A673 (cell line): ENCODE results near the gene G3BP1. TPM values are rescaled to one million over a fixed set of nuclear protein-coding genes. Genes with fewer than 3 reads are reported as not detected.

Source experiments
- BruUV-seq: library from RNA; stranded (reverse); fragments of 400-500 nt; replicated peaks from 2 replicates; lab custom pipeline; 2021; lab: Mats Ljungman, UMichigan
- CTCF ChIA-PET: fragments of 300-600 bp; sonication (Branson Sonifier 250); formaldehyde crosslinking; loops from one replicate; lab custom pipeline; 2022; ENCODE audit warnings: antibody characterized with exemption; lab: Charles Lee
- POLR2A ChIA-PET: fragments of 300-600 bp; sonication (Branson Sonifier 250); formaldehyde crosslinking; loops from one replicate; lab custom pipeline; 2022; ENCODE audit warnings: antibody characterized with exemption; ENCODE audit not compliant: low non-redundant PET; lab: Charles Lee
- DNase-seq: peaks from one replicate; pipeline ENCODE4 v3.0.0-alpha.2; 2015; ENCODE audit warnings: low spot score
- H3K27ac ChIP-seq: fragments of 200-600 bp; sonication (generic); 2 replicates; pipeline ENCODE4 v1.5.1; 2016; ENCODE audit warnings: mixed run types, low read depth, mild to moderate bottlenecking, mixed read lengths, antibody characterized with exemption, low read length; ENCODE audit not compliant: poor library complexity, severe bottlenecking
- H3K27me3 ChIP-seq: fragments of 200-600 bp; sonication (generic); replicated peaks from 2 replicates; pipeline ENCODE4 v1.6.1; 2017; ENCODE audit warnings: mixed run types, low read depth, mild to moderate bottlenecking, mixed read lengths, antibody characterized with exemption, low read length; ENCODE audit not compliant: insufficient read depth, poor library complexity
- H3K36me3 ChIP-seq: fragments of 200-600 bp; sonication (generic); 2 replicates; pipeline ENCODE4 v1.6.1; 2016; ENCODE audit warnings: mixed run types, mild to moderate bottlenecking, mixed read lengths, antibody characterized with exemption, low read length; ENCODE audit not compliant: insufficient read depth, poor library complexity, severe bottlenecking
- H3K4me1 ChIP-seq: fragments of 200-600 bp; sonication (generic); 2 replicates; pipeline ENCODE4 v1.6.1; 2017; ENCODE audit warnings: mixed run types, mild to moderate bottlenecking, mixed read lengths, antibody characterized with exemption, low read length; ENCODE audit not compliant: insufficient read depth, poor library complexity, severe bottlenecking
- H3K4me3 ChIP-seq: fragments of 200-600 bp; sonication (generic); 2 replicates; pipeline ENCODE4 v1.5.1; 2016; ENCODE audit warnings: low read depth, mixed run types, mild to moderate bottlenecking, mixed read lengths, low read length; ENCODE audit not compliant: poor library complexity, severe bottlenecking
- H3K9me3 ChIP-seq: fragments of 200-600 bp; sonication (generic); 2 replicates; pipeline ENCODE4 v1.6.1; 2016; ENCODE audit warnings: mixed run types, low read depth, mild to moderate bottlenecking, mixed read lengths, antibody characterized with exemption, low read length; ENCODE audit not compliant: poor library complexity, severe bottlenecking
- EZH2 ChIP-seq: fragments of 200-600 bp; sonication (generic); IDR thresholded peaks from 2 replicates; pipeline ENCODE4 v1.6.1; 2017; ENCODE audit warnings: borderline replicate concordance, low read depth, mild to moderate bottlenecking, mixed read lengths, antibody characterized with exemption, low read length; ENCODE audit not compliant: poor library complexity, severe bottlenecking
- intact Hi-C: fragments of 100-400 bp; cut with micrococcal nuclease; formaldehyde crosslinking; loops from one replicate; pipeline ENCODE4 v1.10.0; 2022; ENCODE audit not compliant: unreplicated experiment
- total RNA-seq: library from RNA; stranded (reverse); gene quantifications from 2 replicates; pipeline ENCODE4 v1.2.3, GENCODE V29; 2021
- TF ChIP-seq, protein P1 (sequence below): fragments of 300-800, 200-600 bp; sonication (generic); conservative IDR thresholded peaks from 2 replicates; pipeline ENCODE4 v1.5.1; 2017; ENCODE audit warnings: low read depth, mild to moderate bottlenecking, antibody characterized with exemption, low read length, moderate library complexity, mixed read lengths

The G3BP1 gene
- total RNA-seq, 1 experiment from 2014 or later = 317 TPM

GRCh38 chr5:151751091-151751490, 20.7 kb upstream of the G3BP1 start:
- POLR2A ChIA-PET = no interaction called here
- CTCF ChIA-PET = no interaction called here
- Histone ChIP-seq H3K4me3 (no peak overlapping the region), H3K27ac (no peak overlapping the region), H3K27me3 (no peaks in the 10 kb centered on the region), H3K4me1 (no peaks in the 10 kb centered on the region), H3K9me3 (no peaks in the 10 kb centered on the region), H3K36me3 (no peaks in the 10 kb centered on the region)
- BruUV-seq = no TSS peak
- TF ChIP-seq, protein P1, sequence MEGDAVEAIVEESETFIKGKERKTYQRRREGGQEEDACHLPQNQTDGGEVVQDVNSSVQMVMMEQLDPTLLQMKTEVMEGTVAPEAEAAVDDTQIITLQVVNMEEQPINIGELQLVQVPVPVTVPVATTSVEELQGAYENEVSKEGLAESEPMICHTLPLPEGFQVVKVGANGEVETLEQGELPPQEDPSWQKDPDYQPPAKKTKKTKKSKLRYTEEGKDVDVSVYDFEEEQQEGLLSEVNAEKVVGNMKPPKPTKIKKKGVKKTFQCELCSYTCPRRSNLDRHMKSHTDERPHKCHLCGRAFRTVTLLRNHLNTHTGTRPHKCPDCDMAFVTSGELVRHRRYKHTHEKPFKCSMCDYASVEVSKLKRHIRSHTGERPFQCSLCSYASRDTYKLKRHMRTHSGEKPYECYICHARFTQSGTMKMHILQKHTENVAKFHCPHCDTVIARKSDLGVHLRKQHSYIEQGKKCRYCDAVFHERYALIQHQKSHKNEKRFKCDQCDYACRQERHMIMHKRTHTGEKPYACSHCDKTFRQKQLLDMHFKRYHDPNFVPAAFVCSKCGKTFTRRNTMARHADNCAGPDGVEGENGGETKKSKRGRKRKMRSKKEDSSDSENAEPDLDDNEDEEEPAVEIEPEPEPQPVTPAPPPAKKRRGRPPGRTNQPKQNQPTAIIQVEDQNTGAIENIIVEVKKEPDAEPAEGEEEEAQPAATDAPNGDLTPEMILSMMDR = no peak
- TF ChIP-seq EZH2 = no peak
- no peak for DNase-seq
- intact Hi-C loops = no loop called here

- POLR2A ChIA-PET = interaction anchor here (0.8 kb wide), 1 partner anchor 21 kb away, joined by 3 read pairs; no protein-coding TSS in a partner anchor
- intact Hi-C loops = no loop called here
- CTCF ChIA-PET = no interaction called here
- Histone ChIP-seq H3K9me3 (no peaks in the 10 kb centered on the region), H3K4me3 (no peak overlapping the region), H3K36me3 (no peaks in the 10 kb centered on the region), H3K27ac (no peak overlapping the region), H3K4me1 (no peaks in the 10 kb centered on the region), H3K27me3 (no peaks in the 10 kb centered on the region)
- no peak for DNase-seq
- BruUV-seq = no TSS peak
- TF ChIP-seq EZH2 = no peak
- TF ChIP-seq, protein P1 = no peak
Measured at GRCh38 chr5:151751593-151751992, 20.2 kb upstream of the G3BP1 start.

DNA sequence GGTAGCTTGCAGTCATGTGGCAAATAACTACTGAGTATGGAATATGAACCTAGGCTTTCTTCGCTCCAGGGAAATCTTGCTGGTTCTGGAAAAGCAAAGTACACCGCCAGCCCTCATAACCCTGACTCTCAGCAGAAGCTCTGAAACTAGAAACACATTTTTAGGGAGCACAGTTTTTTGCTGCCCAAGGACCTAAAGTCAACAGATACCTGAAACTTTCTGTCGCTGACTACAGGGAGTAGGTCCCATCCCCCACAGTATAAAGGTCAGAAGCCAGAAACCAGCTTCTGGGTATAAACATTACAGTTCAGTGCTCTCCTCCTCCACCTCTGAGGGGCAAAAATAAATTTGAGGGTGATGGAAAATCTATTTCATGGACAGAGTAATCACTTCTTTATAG, 16.4 kb upstream of the G3BP1 start:
- POLR2A ChIA-PET = no interaction called here
- TF ChIP-seq, protein P1 = no peak
- no peak for TF ChIP-seq EZH2
- H3K4me1 ChIP-seq = peaks cover 4% of the 10 kb centered on the region
- intact Hi-C loops = no loop called here
- H3K27me3 ChIP-seq = no peaks in the 10 kb centered on the region
- H3K27ac ChIP-seq = no peak overlapping the region
- CTCF ChIA-PET = no interaction called here
- no peak overlapping the region for H3K4me3 ChIP-seq
- H3K9me3 ChIP-seq = no peaks in the 10 kb centered on the region
- no TSS peak for BruUV-seq
- no peak for DNase-seq
- H3K36me3 ChIP-seq = no peaks in the 10 kb centered on the region
